GM12874 (cell line): Measurements from ENCODE around the gene APOBEC3F.

ENCODE experiments used
- TF ChIP-seq, protein P1 (sequence below): IDR thresholded peaks from 2 replicates; pipeline ENCODE4 v1.5.1; 2011; ENCODE audit warnings: low read depth, mild to moderate bottlenecking, control low read depth, low read length, moderate library complexity; ENCODE audit not compliant: insufficient read depth

APOBEC3F gene

GRCh38 chr22:39013942-39014722 lies 26.5 kb upstream of the APOBEC3F start, which contains the start of gene APOBEC3C:
Gene APOBEC3C (plus strand): TSS chr22:39014257. CDS start chr22:39014363, 106 bp downstream.
- TF ChIP-seq, protein P1, sequence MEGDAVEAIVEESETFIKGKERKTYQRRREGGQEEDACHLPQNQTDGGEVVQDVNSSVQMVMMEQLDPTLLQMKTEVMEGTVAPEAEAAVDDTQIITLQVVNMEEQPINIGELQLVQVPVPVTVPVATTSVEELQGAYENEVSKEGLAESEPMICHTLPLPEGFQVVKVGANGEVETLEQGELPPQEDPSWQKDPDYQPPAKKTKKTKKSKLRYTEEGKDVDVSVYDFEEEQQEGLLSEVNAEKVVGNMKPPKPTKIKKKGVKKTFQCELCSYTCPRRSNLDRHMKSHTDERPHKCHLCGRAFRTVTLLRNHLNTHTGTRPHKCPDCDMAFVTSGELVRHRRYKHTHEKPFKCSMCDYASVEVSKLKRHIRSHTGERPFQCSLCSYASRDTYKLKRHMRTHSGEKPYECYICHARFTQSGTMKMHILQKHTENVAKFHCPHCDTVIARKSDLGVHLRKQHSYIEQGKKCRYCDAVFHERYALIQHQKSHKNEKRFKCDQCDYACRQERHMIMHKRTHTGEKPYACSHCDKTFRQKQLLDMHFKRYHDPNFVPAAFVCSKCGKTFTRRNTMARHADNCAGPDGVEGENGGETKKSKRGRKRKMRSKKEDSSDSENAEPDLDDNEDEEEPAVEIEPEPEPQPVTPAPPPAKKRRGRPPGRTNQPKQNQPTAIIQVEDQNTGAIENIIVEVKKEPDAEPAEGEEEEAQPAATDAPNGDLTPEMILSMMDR: no peak

DNA sequence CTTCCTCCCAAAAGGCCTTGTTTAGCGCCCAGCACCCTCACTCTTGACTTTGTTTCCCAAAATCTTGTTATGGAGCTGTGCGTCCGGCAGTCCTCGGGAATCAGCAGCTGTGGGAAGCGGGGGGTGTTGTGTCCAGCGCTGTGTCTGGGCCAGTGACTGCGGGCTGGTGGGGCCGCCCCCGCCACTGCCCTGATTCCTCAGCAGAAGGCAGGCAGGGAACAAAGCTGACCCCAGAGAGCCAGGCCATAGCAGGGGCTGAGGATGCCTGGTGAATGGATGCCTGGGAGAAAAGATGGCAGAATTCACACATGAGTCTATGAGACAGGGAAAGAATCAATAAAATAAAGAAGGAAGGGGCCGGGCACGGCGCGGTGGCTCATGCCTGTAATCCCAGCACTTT lies 24.1 kb upstream of the APOBEC3F start:
- TF ChIP-seq, protein P1: no peak

DNA sequence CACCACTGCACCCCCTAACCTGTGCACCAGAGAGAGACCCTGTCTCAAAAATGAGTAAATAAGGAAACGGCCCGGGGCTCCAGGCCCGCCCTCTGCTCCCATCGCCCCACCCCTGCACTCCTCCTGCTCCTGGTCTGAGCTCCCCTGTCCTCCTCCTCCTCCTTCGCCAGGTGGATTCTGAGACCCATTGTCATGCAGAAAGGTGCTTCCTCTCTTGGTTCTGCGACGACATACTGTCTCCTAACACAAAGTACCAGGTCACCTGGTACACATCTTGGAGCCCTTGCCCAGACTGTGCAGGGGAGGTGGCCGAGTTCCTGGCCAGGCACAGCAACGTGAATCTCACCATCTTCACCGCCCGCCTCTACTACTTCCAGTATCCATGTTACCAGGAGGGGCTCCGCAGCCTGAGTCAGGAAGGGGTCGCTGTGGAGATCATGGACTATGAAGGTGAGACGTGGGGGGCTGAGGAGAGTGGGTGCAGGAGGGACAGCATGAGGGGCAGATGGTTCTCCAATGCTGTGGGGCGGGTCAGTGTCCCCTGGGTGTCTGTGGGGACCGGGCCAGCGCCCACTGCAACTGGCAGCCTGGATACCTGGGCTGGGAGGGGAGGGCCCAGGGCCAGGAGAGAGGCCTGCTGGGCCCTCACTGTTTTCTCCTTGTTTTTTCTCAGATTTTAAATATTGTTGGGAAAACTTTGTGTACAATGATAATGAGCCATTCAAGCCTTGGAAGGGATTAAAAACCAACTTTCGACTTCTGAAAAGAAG lies 22.9 kb upstream of the APOBEC3F start:
- TF ChIP-seq, protein P1: no peak

- TF ChIP-seq, protein P1: no peak
Measured at GRCh38 chr22:39021552-39022250, 19.0 kb upstream of the APOBEC3F start.

GRCh38 chr22:39024519-39025308 lies 15.9 kb upstream of the APOBEC3F start:
- TF ChIP-seq, protein P1: no peak

- TF ChIP-seq, protein P1: no peak
Measured at GRCh38 chr22:39026509-39027150, 14.0 kb upstream of the APOBEC3F start.
